ENCODE measurements around the gene CEBPA. TPM values are rescaled to one million over a fixed set of nuclear protein-coding genes. Genes with fewer than 3 reads are reported as not detected.
"Not testable (repeated sequence)": the region's sequence is repeated elsewhere in the genome, so short reads cannot be mapped to it uniquely, and the experiment has no call there.

CEBPA gene
- total RNA-seq, 1 donor from 2014 or later = 18.3 TPM

DNA sequence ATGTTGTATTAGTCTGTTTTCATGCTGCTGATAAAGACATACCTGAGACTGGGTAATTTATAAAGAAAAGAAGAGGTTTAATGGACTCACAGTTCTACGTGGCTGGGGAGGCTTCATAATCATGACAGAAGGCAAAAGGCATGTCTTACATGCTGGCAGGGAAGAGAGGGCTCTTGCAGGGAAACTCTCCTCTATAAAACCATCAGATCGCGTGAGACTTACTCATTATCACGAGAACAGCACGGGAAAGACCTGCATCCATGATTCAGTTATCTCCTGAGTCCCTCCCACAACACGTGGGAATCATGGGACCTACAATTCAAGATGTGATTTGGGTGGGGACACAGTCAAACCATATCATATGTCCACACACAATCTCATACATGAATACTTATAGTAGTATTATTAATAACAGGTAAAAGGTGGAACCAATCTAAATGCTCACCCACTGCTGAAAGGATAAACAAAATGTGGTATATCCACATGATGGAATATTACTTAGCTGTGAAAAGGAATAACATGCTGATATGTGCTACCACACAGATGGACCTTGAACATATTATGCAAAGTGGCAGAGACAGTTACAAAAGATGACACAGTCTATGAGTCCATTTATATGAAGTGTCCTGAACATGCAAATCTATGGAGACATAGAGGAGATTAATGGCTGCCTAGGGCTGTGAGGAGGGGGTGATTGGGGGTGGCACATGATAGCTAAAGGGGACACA lies 20.9 kb upstream of the CEBPA start:
- no peak for ATAC-seq

- ATAC-seq = no peak
Measured at GRCh38 chr19:33320636-33321035, 18.3 kb upstream of the CEBPA start.

DNA sequence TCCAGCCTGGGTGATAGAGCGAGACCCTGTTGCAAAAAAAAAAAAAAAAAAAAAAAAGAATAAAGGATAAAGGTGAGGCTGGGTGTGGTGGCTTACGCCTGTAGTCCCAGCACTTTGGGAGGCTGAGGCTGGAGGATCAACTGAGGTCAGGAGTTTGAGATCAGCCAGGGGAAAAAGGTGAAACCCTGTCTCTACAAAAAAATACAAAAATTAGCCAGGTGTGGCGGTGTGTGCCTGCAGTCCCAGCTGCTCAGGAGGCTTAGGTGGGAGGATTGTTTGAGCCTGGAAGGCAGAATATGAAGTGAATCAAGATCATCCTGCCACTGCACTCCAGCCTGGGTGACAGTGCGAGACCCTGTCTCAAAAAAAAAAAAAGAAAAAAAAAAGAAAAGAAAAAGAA lies 15.7 kb upstream of the CEBPA start:
- not testable (repeated sequence) for ATAC-seq

GRCh38 chr19:33317517-33317916 lies 15.2 kb upstream of the CEBPA start:
- no peak for ATAC-seq

DNA sequence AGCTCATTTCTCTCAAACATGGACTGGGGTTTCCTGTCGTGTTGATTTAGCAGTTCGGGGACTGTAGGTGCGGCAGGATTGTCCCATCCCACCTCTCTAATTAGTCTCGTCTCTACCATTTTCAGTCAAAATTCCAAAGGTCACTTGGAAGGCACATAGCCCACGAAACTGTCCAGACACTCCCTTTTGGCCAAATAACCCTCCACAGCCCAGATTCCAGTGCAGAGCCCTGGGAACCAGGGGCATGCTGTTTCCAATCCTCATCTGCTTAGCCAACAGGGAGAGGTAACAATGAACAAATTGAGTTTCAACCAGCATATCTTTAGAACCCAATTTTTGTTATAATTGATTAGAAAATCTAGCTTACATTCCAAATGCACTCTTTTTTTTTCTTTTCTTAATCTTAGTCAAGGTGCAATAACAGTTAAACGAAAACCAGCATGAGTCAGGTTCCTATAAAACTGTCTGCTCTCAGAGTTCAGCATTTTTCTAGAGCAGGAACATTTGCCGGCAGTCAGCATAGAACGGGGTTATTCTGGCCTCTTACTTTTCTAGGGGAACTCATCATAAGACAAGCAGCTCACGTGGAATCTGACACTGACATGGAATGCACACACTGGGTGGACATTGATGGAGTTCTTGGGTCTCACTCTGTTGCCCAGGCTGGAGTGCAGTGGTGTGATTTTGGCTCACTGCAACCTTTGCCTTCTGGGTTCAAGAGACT lies 14.4 kb upstream of the CEBPA start:
- ATAC-seq = no peak

GRCh38 chr19:33312808-33313207 lies 10.5 kb upstream of the CEBPA start:
- ATAC-seq = not testable (repeated sequence)

DNA sequence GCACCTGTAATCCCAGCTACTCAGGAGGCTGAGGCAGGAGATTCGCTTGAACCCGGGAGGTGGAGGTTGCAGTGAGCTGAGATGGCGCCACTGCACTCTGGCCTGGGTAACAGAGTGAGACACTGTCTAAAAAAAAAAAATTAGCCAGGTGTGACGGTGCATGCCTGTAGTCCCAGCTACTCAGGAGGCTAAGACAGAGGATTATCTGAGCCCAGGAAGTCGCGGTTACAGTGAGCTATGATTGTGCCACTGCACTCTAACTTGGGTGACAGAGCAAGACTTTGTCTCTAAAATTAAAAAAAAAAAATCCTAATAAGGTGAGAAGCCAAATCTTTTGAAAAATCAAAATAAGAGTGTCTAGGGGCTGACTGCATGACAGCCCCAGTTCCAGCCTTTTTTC lies 9.7 kb upstream of the CEBPA start:
- peak; percentile 41 for ATAC-seq

- ATAC-seq = peak; percentile 50
Measured at GRCh38 chr19:33311326-33311682, 9.0 kb upstream of the CEBPA start.

DNA sequence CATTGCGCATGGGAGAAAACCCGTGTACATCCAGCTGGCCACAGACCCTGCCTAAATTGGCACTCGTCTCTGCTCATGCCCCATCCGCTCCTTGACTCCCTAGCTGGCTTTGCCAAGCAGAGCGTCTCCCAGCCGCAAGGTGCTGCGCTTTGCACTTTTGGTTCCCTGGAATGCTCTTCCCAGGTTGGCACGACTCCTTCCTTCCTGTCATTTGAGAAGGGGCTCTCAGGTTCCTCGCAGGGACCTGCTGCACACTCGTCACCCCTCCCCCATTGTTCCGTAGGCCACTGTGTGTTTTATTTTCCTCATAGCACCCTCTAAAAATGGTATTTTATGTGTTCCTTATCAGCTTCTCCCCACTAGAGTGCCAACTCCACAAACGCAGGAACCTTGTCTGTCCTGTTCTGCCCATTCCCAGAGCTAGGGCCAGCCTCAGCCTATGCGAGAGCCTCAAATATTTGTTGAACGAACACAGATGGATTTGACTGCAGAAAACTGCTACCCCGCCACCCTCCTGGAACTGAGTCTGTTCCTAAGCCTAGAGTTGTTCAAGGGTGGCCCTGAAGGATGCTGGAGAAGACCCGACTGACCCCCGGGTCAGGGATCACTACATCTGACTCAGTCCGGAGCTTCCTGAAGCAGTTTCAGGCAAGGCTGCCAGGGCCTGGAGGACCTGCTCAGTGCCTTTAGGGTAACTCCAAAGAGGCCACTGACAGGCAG lies 8.4 kb upstream of the CEBPA start:
- ATAC-seq = peak; percentile 62

GRCh38 chr19:33309826-33310225 lies 7.5 kb upstream of the CEBPA start:
- peak; percentile 12 for ATAC-seq

DNA sequence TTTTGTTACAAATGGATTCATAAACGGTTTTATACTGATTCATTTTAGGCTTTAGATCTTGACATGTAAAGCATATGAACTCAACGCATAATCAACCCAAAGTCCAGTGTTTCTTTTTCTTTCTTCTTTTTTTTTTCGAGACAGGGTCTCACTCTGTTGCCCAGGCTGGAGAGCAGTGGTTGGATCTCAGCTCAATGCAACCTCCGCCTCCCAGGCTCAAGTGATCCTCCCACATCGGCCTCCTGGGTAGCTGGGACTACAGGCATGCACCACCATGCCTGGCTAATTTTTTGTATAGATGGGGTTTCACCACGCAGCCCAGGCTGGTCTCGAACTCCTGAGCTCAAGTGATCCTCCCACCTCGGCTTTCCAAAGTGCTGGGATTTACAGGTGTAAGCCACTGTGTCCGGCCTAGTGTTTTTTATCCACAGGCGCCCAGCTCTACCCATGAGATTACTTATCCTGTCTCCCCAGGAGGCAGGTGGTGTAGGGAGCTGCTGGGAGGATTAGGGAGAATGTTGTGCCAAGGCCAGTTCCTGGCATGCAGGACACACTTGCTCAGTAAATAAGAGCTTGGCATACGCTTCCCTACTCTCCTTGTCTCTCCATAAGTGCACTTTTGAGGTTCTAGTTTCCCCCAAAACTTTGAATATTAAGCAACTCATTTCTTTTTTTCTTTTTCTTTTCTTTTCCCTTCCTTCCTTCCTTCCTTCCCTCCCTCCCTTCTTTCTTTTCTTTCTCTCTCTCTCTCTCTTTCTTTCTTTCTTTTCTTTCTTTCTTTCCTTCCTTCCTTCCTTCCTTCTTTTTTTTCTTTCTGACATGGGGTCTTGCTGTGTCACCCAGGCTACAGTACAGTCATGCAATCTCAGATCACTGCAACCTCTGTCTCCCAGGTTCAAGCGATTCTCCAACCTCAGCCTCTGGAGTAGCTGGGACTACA lies 4.8 kb upstream of the CEBPA start:
- ATAC-seq = no peak

DNA sequence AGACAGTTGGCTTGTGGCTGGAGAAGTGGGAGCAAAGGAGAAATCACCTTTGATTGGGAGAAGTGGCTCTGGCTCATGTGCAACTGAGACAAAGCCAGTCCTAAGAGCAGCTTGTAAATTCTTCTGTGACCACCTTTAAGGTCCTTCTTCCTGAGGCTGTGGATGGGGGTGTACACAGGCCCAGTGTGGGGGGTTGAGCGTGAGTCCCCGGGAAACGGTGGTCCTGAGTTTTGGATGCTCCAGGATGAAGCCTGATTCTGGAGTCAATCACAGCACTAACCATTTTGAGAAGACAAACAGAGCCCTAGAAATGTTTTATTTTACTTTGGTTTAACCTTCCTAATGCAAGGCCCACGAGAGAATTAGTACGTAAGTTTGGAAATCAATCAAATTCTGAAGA lies 3.9 kb upstream of the CEBPA start:
- no peak for ATAC-seq

- ATAC-seq = no peak
Measured at GRCh38 chr19:33304760-33305647, 2.7 kb upstream of the CEBPA start.

DNA sequence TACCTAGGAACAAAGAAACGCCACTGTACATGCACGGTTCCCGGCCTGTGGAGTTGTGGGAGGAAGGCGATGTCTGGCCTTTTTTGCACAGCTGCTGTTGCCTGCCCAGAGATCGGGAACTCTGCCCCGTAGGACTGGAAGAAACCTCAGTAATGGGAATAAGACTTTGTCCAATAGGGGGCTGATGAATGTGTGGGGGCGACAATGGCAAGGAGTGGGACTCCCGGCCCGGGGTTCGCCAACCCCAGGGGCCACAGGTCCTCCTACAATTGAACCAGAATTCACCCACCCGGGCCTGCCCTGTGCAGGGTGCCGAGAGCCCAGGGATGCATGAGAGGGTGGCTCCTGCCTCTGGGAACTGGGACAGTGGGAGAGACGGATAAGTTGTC lies 2.0 kb upstream of the CEBPA start:
- ATAC-seq = no peak

GRCh38 chr19:33303791-33304345 lies 1.5 kb upstream of the CEBPA start:
- ATAC-seq = no peak

- ATAC-seq = peak; percentile 14
Measured at GRCh38 chr19:33302974-33303790, 848 bp upstream of the CEBPA start.

DNA sequence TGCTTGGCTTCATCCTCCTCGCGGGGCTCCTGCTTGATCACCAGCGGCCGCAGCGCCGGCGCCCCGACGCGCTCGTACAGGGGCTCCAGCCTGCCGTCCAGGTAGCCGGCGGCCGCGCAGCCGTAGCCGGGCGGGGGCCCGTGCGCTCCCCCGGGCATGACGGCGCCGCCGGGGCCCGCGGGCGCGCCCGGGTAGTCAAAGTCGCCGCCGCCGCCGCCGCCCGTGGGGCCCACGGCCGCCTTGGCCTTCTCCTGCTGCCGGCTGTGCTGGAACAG lies 497 bp downstream of the CEBPA start:
- ATAC-seq = no peak

- ATAC-seq = no peak
Measured at GRCh38 chr19:33301144-33301899, 1.0 kb downstream of the CEBPA start.

DNA sequence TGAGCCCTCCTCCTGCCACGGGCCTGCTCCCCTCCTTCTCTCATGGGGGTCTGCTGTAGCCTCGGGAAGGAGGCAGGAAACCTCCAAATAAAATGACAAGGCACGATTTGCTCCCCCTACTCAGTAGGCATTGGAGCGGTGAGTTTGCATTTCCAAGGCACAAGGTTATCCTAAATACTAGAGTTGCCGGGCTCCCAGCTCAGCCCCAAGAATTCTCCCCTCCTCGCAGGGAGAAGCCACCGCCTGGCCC lies 1.5 kb downstream of the CEBPA start:
- ATAC-seq = no peak
